GM19328 (cell line): Measurements from ENCODE around the gene CRMP1.

Experiments used
- ATAC-seq: cut with Tn5 transposase; IDR thresholded peaks from one replicate; pipeline ENCODE4 v1.9.1; 2021; ENCODE audit warnings: mild to moderate bottlenecking, moderate library complexity; ENCODE audit not compliant: unreplicated experiment

Gene CRMP1

GRCh38 chr4:5774416-5775036 lies 118.4 kb downstream of the CRMP1 start:
- no peak for ATAC-seq

GRCh38 chr4:5773271-5773555 lies 119.7 kb downstream of the CRMP1 start:
- no peak for ATAC-seq

- ATAC-seq = no peak
Observed at GRCh38 chr4:5772528-5773270, 120.2 kb downstream of the CRMP1 start.
